GM18858 (cell line): ENCODE results near the gene CORO2A.
A peak's percentile ranks its signal among the peaks of the same experiment; 100 is the strongest.
"Not testable (repeated sequence)": the region's sequence is repeated elsewhere in the genome, so short reads cannot be mapped to it uniquely, and the experiment has no call there.

Experiments
- ATAC-seq: cut with Tn5 transposase; IDR thresholded peaks from one replicate; pipeline ENCODE4 v1.9.1; 2021; ENCODE audit not compliant: unreplicated experiment

CORO2A gene

DNA sequence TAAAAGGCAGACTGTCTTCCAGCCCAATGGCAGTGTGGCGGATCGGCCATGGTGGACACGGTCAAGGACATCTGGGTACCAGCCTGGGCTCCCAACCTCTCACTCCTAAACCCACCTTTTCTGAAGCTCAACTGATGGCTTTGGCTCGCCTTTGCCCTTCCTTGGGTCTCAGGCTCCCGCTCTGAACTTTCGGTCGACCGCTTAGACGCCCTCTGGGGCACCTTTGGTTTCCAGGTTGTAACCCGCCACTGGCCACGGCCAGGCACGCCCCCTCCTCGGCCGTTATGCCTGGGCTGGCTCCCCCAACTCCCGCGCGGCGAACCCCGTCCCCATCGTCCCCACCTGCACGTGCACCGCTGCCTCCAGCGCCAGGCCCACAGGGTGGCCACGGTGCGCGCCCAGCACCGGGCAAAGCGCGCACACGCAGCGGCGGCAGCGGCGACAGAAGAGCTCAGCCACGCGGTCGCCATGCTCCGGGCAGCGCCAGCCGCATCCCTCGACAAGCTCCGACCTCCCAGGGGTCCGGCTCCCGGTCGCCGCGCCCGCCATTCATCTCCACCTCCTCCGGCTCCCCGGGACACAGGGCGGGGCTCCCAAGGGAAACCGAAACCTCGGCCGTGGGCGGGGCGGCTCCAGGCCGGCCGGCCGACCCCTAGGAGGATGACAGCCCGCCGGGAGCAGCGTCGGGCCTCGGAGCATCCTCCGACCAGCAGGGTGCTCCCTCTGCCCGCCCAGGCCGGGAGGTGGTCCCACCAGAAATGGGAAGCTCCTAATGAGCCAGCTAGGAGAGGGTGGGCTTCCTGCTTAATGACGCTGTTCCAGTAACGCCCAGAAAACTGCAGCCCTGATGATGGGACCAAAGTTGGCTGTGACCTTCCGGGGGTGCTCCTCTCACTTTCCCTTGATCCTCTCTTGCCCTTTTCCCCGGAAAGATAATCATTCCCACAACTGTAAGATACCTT is 73.5 kb downstream of the CORO2A start, which contains the start of gene TRIM14:
Gene TRIM14 (minus strand): TSS at position 583 of the 962 bp plus-strand sequence. CDS start 34 bp downstream, at position 549.
- peak; percentile 48 for ATAC-seq

DNA sequence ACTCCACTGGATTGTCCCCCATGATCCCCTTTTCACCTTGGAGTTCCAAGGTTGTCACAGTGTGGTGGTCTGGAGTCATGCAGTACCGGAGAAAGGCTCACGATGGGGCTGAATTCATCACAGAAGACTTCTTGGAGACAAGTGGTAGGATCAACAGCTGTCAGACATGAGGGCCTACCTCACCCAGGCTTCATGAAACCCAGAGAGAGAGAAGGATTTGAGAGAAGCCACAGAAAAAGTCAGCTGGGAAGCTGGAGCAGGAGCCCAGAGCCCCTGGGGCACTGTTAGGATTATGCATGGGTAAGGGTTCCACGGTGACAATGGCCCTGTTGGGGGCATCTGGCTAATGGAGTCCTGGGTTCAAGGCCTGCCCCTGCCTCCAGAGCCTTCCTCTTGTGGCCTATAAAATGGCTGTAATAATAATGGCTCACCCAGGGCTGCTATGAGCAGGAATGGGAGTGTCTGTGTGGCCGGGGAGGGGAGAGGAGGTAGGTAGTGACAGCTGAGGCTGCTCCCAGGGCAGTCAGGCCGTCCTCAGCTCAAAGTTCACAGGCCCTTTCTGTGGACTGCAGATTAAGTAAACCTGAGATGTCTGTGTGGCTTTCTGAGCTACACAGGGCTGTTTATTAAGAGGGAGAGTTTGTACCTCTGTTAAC is 74.3 kb downstream of the CORO2A start:
- ATAC-seq, result peak; percentile 22

DNA sequence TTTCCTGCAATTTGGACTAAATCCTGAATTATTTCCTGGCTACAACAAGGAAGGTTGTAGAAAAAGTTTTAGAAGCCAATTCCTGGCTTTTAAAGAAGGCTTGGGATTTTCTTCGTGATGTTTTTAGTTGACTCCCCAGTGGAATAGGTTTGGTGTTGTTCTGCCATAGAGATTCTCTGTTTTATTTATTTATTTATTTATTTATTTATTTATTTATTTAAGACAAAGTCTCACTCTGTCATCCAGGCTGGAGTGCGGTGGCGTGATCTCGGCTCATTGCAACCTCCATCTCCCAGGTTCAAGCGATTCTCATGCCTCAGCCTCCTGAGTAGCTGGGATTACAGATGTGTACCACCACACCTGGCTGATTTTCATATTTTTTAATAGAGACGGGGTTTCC is 75.3 kb downstream of the CORO2A start:
- ATAC-seq, result not testable (repeated sequence)

DNA sequence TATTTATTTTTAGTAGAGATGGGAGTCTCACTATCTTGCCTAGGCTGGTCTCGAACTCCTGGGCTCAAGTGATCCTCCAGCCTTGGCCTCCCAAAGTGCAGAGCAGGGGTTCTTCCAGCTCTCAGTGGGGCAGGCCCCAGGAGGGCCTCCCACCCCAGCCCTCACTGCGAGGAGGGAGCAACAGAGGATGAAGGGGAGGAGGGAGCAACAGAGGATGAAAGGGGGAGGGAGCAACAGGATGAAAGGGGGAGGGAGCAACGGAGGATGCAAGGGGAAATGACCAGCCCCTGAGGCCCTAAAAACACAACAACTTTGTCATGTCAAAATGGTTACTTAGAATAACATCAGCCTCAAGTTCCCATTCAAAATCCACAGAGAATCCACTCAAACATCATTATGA is 83.4 kb downstream of the CORO2A start:
- ATAC-seq, result peak; percentile 2

DNA sequence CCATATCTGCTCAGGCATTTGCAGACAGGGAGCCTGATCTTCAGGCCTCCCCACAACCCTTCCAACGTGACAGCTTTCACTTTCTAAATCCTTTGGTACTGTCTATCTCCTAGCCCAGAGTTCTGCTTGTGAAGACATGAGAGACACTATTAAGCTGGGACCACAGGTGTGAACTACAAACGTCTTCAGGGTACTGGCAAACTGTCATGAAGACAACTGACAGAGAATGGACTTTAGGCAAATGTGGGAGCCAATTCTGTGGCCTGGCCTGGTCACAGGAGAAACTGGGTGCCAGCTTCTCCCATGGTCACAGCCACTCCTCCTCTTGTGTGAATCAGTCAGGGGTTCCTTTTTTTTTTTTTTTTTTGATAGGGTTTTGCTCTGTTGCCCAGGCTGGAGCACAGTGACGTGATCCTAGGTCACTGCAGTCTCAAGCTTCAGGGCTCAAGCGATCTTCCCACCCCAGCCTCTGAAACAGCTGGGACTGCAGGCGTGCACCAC is 83.9 kb downstream of the CORO2A start:
- peak; percentile 75 for ATAC-seq

DNA sequence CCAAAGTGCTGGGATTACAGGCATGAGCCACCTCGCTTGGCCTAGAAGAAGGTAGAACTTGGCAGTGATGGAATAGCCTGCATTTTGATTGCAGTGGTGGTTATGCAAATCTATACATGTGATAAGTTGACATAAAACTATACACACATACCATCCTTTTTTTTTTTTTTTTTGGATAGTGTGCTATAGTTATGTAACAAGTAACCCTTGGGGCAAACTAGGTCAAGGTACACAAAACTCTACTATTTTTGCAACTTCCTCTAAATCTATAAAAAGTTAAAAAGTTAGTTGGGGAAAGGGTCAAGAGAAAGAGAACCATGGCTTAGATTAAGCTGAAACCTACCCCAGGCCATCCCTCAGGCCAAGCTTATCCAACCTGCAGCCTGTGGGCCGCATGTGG is 84.5 kb downstream of the CORO2A start:
- ATAC-seq, result no peak

DNA sequence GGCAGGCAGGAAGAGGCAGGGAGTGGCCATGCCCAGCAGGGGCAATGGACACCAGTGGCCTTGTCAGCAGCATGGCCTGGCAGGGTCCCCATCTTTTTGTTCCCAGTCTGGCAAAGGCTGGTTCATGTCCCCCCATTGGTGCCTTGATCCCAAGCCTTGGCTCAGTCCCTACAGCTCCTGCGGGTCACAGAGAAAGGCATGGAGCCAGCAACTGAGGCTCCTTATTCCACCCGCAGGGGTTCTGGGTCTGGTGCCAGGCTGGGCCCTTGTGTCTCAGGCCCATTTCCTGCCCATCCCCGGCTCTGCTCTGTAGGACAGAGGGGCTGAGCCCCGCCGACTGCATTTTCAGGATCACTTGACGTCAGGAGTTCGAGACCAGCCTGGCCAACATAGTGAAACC is 87.4 kb downstream of the CORO2A start:
- no peak for ATAC-seq

DNA sequence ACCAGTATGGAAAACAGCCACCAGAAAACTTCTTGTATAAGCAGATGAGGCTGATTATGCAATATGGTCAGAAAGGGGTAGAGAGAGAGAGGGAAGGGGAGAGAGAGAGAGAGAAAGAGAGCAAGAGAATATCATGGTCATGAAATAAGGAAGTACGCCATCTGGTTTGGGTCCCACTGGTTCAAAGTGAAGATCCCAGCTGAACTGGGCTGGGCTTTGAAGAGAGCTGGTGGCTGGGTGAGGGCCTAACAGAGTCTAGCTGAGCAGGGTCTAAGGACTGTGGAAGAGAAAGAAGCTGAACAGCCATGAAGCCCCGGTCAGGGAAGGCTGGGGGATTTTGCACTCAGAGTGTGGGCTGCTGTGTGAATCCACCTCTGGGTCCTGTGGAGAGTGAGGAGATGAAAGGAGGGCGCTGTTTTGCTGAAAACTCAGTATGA is 88.0 kb downstream of the CORO2A start:
- ATAC-seq, result no peak

DNA sequence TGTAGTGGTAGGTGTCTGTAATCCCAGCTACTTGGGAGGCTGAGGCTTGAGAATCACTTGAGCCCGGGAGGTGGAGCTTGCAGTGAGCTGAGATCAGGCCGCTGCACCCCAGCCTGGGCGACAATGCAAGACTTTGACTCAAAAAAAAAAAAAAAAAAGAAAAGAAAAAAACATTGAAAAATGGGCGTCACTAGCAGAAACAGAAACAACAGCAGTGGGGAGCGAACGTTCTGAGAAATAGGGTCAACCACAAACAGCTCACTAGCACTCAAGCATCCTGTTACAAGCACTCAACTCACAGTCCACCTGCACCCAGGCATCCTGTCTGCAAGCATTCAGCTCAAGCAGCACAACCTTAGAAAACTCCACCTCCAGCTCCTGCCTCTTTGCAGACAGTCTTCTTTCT is 90.6 kb downstream of the CORO2A start:
- ATAC-seq, result peak; percentile 96

DNA sequence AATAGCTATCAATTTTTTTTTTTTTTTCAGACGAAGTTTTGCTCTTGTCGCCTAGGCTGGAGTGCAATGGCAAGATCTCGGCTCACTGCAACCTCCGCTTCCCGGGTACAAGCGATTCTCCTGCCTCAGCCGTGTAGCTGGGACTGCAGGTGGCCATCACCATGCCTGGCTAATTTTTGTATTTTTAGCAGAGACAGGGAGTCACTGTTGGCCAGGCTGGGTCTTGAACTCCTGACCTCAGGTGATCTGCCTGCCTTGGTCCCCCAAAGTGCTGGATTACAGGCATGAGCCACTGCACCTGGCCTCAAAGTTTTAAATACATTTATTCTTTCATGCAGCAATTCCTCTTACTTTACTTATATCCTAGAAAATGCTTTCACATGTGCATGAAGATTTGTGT is 91.0 kb downstream of the CORO2A start:
- no peak for ATAC-seq

DNA sequence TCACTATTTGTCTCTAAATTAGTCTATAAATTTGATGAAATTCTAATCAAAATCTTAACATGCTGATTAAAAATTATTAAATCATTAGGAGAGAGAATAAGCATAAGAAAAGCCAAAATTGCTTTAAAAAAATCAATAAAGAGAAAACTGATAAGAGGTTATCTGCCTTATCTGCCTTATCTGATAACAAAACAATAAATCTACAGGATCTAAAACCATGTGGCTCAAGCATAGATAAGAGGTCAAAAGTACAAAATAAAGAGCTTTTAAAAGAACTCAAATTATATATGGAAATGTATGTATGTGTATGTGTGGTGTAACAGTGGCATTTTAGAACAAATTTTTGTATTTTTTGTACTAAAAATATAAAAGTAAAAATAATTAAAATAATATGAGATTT is 92.0 kb downstream of the CORO2A start:
- ATAC-seq, result no peak

DNA sequence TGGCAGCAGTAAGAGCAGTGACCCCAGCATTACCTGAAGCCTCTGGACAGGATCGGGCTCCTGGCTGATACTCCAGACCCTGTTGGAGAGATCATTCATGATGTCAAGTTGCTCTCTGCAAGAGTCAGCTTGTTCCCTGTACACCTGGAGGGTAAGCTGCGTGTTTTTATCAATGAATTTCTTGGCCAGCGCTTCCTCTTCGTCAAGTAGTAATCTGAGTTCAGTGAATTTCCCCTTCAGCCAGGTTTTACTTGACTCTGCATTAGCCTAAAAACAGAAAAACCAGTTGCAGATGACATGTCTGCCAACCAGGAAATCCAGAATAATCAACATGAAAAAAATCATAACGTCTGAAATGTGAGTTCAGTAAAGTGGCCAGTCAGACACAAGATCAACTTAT is 92.5 kb downstream of the CORO2A start:
- ATAC-seq, result no peak

DNA sequence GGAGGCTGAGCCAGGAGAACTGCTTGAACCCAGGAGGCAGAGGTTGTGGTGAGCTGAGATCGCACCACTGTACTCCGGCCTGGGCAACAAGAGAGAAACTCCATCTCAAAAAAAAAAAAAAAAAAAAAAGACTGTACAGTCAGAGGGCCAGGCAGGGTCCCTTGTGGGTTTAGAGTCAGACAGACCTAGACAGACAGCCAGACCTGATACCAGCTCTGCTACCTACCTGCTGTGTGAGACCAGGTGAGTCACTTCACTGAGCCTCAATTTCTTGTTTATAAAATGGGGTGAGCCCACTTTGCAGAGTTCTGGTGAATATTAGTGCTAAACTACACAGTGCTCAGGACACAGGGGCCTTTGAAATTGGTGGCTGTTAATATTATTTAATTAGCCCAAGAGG is 93.1 kb downstream of the CORO2A start:
- ATAC-seq, result no peak

DNA sequence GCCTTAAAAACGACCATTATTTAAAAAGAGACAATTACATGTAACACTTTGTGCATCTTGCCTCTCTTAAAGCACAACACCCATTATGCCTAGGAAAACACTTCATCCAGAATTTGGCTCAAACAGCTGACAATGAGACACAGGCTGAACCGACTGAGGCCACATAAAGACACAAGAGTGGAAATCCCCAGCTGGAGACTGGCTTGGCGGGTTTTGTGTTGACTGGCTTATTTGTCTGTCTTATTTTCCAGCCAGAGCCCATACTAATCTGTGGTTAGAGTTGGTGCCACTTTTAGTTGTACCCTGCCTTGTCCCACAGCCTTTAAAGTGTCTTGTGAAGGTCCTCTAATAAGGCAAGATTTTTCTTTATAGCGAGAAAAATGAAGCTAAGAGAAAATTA is 94.6 kb downstream of the CORO2A start:
- no peak for ATAC-seq

DNA sequence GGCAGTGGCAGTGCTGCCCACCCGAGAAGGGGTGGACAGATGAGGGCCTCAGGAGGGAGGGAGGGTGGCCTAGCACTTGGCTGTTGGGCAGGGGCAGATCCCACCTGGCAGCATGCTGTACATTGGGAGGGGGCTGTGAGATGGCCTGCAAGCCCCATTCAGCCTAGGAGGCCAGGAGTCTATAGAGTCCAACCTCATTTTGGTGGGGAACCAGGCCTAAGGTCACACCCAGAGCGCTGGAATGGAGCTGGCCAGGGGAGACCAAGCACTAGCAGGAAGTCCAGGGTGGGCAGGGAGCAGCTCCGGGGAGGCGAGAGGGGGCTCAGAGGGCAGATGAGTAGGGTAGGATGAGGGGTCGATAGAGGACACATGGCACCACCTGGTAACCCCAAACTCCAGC is 96.3 kb downstream of the CORO2A start:
- ATAC-seq, result no peak

DNA sequence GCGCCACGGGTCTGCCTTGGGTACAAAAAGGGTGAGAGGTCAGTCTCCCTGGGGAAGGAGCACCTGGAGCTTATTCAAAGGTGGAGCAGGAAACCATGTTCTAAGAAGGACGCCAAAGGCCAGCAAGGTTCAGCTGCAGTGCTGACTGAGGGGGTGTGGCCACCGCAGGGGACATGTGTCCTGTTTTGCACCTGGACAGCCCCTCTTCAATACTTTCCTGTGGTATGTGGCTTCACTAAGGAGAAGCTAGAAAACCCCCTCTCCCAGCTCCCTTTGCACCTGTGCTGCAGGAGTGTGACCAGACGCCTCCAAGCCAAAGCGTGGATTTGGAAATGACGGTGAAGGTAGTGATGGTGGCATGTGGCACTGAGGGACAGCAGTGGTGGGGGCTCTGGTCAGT is 97.0 kb downstream of the CORO2A start:
- no peak for ATAC-seq

DNA sequence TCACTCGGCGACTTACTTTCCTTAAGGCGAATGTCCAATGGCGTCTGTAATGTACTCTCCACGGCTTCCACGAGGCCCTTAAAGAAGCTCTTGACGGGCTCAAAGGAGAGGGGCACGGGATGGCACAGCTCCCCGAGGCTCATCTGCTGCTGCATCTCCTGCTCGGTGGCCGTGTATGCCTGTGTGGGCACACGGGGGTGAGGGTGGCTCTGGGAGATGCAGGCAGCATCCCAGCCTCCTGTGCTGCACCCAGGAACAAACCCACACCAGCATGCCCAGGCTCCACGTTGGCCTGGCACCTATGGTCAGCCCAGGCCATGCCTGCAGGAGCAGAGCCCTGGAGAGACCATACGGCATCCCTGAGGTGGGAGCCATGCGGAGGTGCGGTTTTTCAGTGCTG is 97.6 kb downstream of the CORO2A start:
- ATAC-seq, result no peak

DNA sequence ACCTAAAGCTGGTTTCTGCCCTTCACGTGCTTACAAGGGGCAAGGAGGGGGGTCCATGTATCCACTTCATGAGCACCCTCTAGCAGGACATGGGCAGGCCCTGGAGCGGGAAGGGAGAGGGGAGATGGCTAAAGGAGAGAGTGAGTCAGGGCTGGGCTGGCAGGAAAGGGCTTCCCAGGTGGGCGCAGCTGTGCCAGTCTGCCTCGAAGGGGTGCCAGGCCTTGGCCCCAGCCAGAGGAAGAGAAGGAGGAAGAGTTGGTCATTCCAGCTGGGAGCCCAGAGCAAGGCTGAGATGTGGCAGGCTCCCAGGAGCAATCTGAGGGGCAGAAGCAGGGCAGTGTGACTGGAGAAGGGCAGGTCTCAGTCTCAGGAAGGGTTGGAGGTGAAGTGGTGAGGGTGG is 98.1 kb downstream of the CORO2A start:
- no peak for ATAC-seq

DNA sequence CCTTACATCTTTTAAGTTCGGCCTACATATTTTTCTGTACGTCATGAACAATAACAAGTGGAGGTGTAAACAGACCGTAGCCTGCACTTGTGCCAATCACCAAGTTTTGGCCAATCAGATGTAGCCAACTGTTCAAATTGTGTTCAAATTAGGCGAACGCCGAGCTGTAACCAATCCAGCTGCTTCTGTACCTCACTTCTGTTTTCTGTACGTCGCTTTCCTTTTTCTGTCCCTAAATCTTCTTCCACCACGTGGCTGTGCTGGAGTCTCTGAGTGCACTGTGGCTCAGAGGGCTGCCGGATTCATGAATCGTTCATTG is 99.9 kb downstream of the CORO2A start:
- ATAC-seq, result no peak

DNA sequence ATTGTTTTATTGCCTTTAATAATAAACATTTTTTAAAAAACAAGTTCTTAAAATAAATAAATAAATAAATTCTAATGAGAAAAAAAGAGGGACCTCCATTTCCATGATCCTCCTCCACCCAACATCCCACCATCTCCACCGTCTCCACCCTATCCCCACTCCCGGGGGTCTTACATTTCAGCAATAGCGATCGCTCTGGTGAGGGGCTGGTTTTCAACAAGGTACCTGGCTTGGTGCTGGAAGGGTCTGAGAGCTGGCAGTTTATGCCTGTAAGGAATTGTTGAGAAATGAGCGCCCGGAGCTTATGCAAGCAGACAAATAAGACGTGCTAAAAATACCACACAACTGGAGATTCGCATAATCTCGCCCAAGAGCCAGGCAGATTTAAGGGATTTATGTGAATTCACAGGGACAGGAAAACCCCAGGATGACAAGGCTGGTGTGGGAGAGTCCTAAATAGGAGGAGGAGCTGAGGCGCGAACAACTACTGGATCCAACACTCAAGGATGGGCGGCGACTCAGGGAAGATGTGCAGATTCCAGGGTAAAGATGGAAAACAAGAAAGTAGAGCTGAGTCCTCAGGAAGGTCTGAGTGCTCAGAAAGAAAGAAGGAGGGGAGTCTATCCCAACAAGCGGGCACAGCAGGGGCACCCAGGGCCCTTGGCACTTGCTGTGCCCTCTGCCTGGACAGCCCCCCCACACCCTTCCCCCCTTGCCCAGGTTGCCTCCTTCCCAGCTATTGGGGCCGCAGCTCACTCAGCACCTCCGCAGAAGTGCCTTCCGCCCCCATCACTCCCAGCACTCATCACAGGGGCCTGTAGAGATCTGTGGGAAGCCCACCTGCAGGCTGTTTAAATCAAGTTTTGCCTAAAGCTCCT is 100.5 kb downstream of the CORO2A start:
- no peak for ATAC-seq

DNA sequence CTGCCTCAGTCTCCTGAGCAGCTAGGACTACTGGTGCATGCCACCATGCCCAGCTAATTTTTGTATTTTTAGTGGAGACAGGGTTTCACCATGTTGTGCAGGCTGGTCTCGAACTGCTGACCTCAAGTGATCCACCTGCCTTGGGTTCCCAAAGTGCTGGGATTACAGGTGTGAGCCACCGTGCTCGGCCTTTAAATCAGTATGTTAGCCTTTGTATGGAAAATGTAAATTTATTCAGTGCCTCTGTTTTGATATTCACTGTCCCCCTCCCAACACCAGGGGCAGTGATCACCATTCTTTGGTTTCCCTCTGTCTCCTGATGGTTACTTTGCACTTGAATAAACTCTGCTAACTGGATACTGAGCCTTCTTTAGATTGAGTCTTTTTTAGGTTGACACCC is 101.8 kb downstream of the CORO2A start:
- not testable (repeated sequence) for ATAC-seq
